K562 treated with DMSO at 1 percent for 4 hours (cell line): ENCODE measurements around the gene NBPF1. TPM values are rescaled to one million over a fixed set of nuclear protein-coding genes. Genes with fewer than 3 reads are reported as not detected.

Source experiments
- total RNA-seq: library from RNA; unstranded; fragments of 300-600 nt; gene quantifications from 2 replicates; pipeline ENCODE4 v1.2.3, GENCODE V29; 2022; ENCODE audit not compliant: insufficient read depth

NBPF1 gene
- total RNA-seq: 20.7 and 37.6 TPM in 2 replicates

DNA sequence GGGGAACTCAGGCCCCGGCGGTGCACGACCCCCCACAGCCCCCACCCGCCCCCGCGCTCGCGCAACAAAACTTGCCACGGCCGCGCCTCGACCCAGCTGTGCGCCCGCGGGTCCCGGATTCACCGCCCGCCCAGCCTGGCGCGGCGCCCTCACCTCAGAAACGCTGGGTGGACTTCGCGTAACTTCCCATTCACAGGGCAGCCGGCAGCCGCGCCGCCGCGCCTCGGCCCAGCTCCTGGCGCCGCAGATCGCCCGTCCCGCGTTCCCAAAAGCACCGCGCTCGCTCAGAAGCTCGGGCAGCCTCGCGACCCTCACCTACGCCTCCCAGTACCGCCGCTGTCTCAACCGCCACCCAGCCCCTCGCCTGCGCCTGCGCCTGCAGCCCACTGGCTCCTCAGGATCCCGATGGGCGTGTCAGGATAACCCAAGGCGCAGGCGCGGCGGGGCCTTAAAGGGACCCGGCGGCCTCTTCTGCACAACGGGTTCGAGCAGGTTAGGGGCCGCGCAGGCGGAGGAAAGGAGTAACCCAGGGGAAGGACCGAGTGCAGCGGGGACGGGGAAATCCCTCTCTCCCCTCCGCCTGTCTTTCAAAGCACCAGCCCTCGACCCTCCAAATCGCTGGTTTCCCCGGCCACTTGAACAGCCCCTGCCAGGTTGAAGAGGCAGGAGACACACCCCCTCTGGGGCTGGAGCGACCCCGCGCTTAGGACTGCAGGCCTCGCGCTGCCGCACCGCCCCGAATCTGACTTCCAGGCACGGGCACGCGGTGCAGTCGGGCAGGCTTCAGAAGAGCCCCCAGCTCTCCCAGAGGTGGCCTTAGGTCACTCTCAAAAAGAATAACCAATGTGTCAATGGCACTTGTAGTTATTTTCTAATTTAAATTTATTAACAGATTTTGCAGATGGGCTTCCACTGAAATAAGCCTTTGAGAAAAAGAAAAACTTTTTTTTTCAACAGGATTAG is at the start of gene NBPF1:
NBPF1 (minus strand) TSS at position 380 of the 963 bp plus-strand sequence.

DNA sequence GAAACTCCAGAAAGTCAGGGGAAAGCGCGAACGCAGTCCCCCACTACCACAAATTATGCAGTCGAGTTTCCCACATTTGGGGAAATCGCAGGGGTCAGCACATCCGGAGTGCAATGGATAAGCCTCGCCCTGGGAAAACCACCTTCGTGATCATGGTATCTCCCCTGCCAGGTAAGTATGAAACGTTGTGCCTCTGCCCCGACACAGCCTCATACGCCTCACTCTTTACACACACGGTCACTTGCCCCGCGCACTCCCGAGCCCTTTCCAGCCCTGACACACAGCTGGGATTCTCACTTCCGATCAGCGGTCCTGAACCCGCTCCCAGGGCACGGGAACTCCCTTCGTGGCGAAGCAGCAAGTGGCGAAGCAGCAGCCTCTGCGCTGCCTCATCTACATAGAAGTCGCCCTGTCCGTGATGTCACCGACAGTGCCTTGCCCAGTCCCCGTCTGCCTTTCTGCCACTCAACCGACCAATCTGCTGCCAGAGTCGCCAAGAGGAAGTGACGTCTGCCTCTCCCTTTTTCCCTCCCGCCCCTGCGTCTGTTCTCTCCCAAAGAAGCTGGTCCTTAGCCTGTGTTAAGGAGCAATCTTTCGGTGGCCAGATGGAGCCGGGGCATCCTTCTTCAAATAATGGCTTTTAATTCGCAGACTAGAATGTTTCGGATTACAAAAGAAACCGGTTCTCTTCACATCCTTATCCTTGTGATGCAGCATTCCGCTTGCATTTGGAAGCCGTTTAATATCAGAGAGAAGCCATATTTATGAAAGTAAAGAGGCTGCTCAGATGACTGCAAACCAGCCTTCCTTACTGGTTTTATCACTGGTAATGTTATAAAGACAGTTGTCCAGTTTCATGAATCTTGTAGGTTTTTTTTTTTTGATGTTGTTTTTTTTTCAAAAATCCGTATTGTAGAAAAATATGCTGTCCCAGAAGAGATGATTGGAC is 99.0 kb downstream of the NBPF1 start, which contains the start of gene RNU1-1:
RNU1-1 (minus strand) TSS at position 179 of the 949 bp plus-strand sequence.

Other genes starting within 250 kb of the NBPF1 start
- gene SZRD1, start 246.3 kb downstream of the NBPF1 start, total RNA-seq: 104 and 110 TPM in 2 replicates
- gene SPATA21, start 176.1 kb downstream of the NBPF1 start, total RNA-seq: not detected in 2 replicates
- gene NECAP2, start 172.8 kb downstream of the NBPF1 start, total RNA-seq: 58.5 and 64.9 TPM in 2 replicates
- not detected in 2 replicates for gene RNU1-1, start 99.3 kb downstream of the NBPF1 start, total RNA-seq
- not detected in 2 replicates for gene RNU1-3, start 53.4 kb upstream of the NBPF1 start, total RNA-seq
- not detected in 2 replicates for gene RNU1-4, start 127.0 kb upstream of the NBPF1 start, total RNA-seq